Uterus (tissue), 2 donors: ENCODE measurements around the gene DAB2IP.

ENCODE experiments used
- POLR2A ChIP-seq, 2 donors: fragments of 450-650 bp; IDR thresholded peaks; one replicate each; pipeline ENCODE4 v1.6.1; 2016; ENCODE audit warnings: antibody characterized with exemption in 2 of 2, mild to moderate bottlenecking in 1 of 2, moderate library complexity in 1 of 2
- TF ChIP-seq, protein P1 (sequence below), 4 experiments: fragments of 200-600 bp in 2 of 4; fragments of 450-650 bp in 2 of 4; sonication (generic) in 2 of 4; IDR thresholded peaks; one replicate each; pipeline ENCODE4 v1.5.1; 2016 to 2019; ENCODE audit warnings: antibody characterized with exemption in 4 of 4, mild to moderate bottlenecking in 2 of 4, moderate library complexity in 1 of 4

DNA sequence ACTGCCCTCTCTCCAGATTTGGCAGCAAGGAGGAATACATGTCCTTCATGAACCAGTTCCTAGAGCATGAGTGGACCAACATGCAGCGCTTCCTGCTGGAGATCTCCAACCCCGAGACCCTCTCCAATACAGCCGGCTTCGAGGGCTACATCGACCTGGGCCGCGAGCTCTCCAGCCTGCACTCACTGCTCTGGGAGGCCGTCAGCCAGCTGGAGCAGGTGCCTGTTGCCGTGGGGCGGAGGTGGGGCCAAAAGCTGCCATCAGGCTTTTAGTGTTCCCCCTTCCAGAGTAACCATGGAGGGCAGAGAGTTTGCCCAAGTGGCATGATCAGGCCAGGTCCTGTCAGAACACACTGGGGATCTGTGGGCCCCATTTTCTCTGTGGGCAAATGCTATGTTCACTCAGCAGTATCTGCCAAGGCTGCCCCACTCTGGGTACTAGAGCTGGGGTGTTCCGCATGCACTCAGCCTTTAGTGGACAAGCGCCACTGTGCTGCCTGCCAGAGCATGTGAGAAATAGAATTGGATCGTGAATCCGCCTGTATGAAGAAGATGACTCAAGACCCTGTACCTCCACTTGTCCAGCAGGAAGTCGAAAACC lies 117.1 kb downstream of the DAB2IP start:
- TF ChIP-seq, protein P1, sequence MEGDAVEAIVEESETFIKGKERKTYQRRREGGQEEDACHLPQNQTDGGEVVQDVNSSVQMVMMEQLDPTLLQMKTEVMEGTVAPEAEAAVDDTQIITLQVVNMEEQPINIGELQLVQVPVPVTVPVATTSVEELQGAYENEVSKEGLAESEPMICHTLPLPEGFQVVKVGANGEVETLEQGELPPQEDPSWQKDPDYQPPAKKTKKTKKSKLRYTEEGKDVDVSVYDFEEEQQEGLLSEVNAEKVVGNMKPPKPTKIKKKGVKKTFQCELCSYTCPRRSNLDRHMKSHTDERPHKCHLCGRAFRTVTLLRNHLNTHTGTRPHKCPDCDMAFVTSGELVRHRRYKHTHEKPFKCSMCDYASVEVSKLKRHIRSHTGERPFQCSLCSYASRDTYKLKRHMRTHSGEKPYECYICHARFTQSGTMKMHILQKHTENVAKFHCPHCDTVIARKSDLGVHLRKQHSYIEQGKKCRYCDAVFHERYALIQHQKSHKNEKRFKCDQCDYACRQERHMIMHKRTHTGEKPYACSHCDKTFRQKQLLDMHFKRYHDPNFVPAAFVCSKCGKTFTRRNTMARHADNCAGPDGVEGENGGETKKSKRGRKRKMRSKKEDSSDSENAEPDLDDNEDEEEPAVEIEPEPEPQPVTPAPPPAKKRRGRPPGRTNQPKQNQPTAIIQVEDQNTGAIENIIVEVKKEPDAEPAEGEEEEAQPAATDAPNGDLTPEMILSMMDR (IDR thresholded peaks at IDR 0.05), result no peak
- TF ChIP-seq POLR2A (IDR thresholded peaks at IDR 0.05), result no peak
